Panc1 (cell line): ENCODE measurements around the gene SLAIN1.

Experiments used
- POLR2AphosphoS5 ChIP-seq: IDR thresholded peaks from 2 replicates; pipeline ENCODE4 v1.6.1; 2012; ENCODE audit warnings: mild to moderate bottlenecking, low read depth, low read length, moderate library complexity
- REST ChIP-seq, 2 experiments: IDR thresholded peaks; 2 replicates each; pipeline ENCODE4 v1.6.1; 2011 to 2012; ENCODE audit warnings: low read depth in 2 of 2, control low read depth in 1 of 2, low read length in 1 of 2, mild to moderate bottlenecking in 1 of 2, moderate library complexity in 1 of 2; ENCODE audit not compliant: insufficient read depth in 1 of 2
- TCF7L2 ChIP-seq: IDR thresholded peaks from 2 replicates; pipeline ENCODE4 v1.6.1; 2011; ENCODE audit warnings: mild to moderate bottlenecking, low read depth, low read length, inconsistent platforms
- TF ChIP-seq, protein P1 (sequence below): fragments of 450-650 bp; IDR thresholded peaks from 2 replicates; pipeline ENCODE4 v1.5.1; 2017; ENCODE audit warnings: mild to moderate bottlenecking

GRCh38 chr13:77728265-77729125, 31.0 kb downstream of the SLAIN1 start:
- TF ChIP-seq, protein P1, sequence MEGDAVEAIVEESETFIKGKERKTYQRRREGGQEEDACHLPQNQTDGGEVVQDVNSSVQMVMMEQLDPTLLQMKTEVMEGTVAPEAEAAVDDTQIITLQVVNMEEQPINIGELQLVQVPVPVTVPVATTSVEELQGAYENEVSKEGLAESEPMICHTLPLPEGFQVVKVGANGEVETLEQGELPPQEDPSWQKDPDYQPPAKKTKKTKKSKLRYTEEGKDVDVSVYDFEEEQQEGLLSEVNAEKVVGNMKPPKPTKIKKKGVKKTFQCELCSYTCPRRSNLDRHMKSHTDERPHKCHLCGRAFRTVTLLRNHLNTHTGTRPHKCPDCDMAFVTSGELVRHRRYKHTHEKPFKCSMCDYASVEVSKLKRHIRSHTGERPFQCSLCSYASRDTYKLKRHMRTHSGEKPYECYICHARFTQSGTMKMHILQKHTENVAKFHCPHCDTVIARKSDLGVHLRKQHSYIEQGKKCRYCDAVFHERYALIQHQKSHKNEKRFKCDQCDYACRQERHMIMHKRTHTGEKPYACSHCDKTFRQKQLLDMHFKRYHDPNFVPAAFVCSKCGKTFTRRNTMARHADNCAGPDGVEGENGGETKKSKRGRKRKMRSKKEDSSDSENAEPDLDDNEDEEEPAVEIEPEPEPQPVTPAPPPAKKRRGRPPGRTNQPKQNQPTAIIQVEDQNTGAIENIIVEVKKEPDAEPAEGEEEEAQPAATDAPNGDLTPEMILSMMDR = no peak
- TF ChIP-seq TCF7L2 = no peak
- no peak for TF ChIP-seq REST (IDR thresholded peaks at IDR 0.05; ENCODE audit: insufficient read depth in 1 of 2, low read depth in 2 of 2, low read length in 1 of 2)
- TF ChIP-seq POLR2AphosphoS5 = no peak
